HCT116 (cell line): ENCODE data around the gene PRPF6. TPM values are rescaled to one million over a fixed set of nuclear protein-coding genes. Genes with fewer than 3 reads are reported as not detected.

Experiments
- ATAC-seq: fragments of 200-7000 bp; cut with Tn5 transposase; 2 replicates; pipeline ENCODE4 v1.9.1; 2020; ENCODE audit warnings: mild to moderate bottlenecking, moderate library complexity
- BruUV-seq: library from RNA; stranded (reverse); fragments of 400-500 nt; replicated peaks from 2 replicates; lab custom pipeline; 2021; lab: Mats Ljungman, UMichigan
- CTCF ChIA-PET: fragments of 300-600 bp; sonication (Branson Sonifier 250); formaldehyde crosslinking; loops from one replicate; lab custom pipeline; 2021; ENCODE audit warnings: antibody characterized with exemption; lab: Charles Lee
- POLR2A ChIA-PET: fragments of 300-600, 350-600 bp; sonication (Branson Sonifier 250); formaldehyde crosslinking; loops from one replicate; lab custom pipeline; 2021; ENCODE audit warnings: antibody characterized with exemption; lab: Charles Lee
- RAD21 ChIA-PET, 2 experiments: fragments of 300-600 bp; sonication (Branson Sonifier 250); formaldehyde crosslinking; loops; one replicate each; lab custom pipeline; 2023; ENCODE audit warnings: low total read pairs in 2 of 2; ENCODE audit not compliant: uncharacterized antibody in 2 of 2, unreplicated experiment in 2 of 2, low non-redundant PET in 1 of 2; lab: Charles Lee
- DNase-seq: peaks from one replicate; pipeline ENCODE4 v3.0.0-alpha.2; 2010; ENCODE audit warnings: low read depth, low spot score
- H2AFZ ChIP-seq: fragments of 200-600 bp; shearing (Covaris generic), sonication (generic); 2 replicates; pipeline ENCODE4 v1.6.1; 2017; ENCODE audit warnings: low read depth, mixed run types, mixed read lengths, antibody characterized with exemption, low read length; ENCODE audit not compliant: poor library complexity, severe bottlenecking
- H3K27ac ChIP-seq: 2 replicates; pipeline ENCODE4 v1.5.1; 2012; ENCODE audit warnings: low read depth, low read length
- H3K27me3 ChIP-seq: fragments of 200-600 bp; sonication (generic); 2 replicates; pipeline ENCODE4 v1.6.1; 2016; ENCODE audit warnings: mixed run types, low read length, mixed read lengths; ENCODE audit not compliant: insufficient read depth
- H3K36me3 ChIP-seq, 2 experiments: fragments of 200-500 bp in 1 of 2; fragments of 200-600 bp in 1 of 2; sonication (Bioruptor generic) in 1 of 2; sonication (generic) in 1 of 2; 2 replicates each; pipeline versions ENCODE4 v1.5.1 to v1.6.1; 2014 to 2016; ENCODE audit warnings: low read length in 2 of 2, inconsistent platforms in 1 of 2, mixed read lengths in 1 of 2, mixed run types in 1 of 2; ENCODE audit not compliant: insufficient read depth in 2 of 2, control insufficient read depth in 1 of 2
- H3K4me1 ChIP-seq, 2 experiments: fragments of 200-600 bp in 1 of 2; sonication (generic) in 1 of 2; 2 replicates each; pipeline versions ENCODE4 v1.5.1 to v1.6.1; 2012 to 2017; ENCODE audit warnings: low read length in 2 of 2, inconsistent platforms in 1 of 2, mild to moderate bottlenecking in 1 of 2, mixed read lengths in 1 of 2, mixed run types in 1 of 2, moderate library complexity in 1 of 2; ENCODE audit not compliant: insufficient read depth in 2 of 2, control insufficient read depth in 1 of 2
- H3K4me2 ChIP-seq: fragments of 200-600 bp; sonication (generic); 2 replicates; pipeline ENCODE4 v1.6.1; 2017; ENCODE audit warnings: mixed run types, low read length, mixed read lengths
- H3K4me3 ChIP-seq, 2 experiments: fragments of 200-600 bp in 1 of 2; sonication (generic) in 1 of 2; replicated peaks in 1 of 2; 2 replicates each; pipeline ENCODE4 v1.5.1; 2011 to 2016; ENCODE audit warnings: low read length in 2 of 2, control low read depth in 1 of 2, low read depth in 1 of 2, mild to moderate bottlenecking in 1 of 2, mixed read lengths in 1 of 2, mixed run types in 1 of 2
- H3K79me2 ChIP-seq: fragments of 200-600 bp; sonication (generic); 2 replicates; pipeline ENCODE4 v1.6.1; 2017; ENCODE audit warnings: mild to moderate bottlenecking, mixed run types, low read length, moderate library complexity, mixed read lengths; ENCODE audit not compliant: insufficient read depth
- H3K9ac ChIP-seq: fragments of 200-600 bp; sonication (generic); 2 replicates; pipeline ENCODE4 v1.6.1; 2016; ENCODE audit warnings: low read length, mixed read lengths
- H3K9me2 ChIP-seq: fragments of 200-600 bp; sonication (generic), shearing (Covaris generic); 2 replicates; pipeline ENCODE4 v1.6.1; 2017; ENCODE audit warnings: mixed run types, mild to moderate bottlenecking, moderate library complexity; ENCODE audit not compliant: insufficient read depth
- H3K9me3 ChIP-seq, 2 experiments: fragments of 200-500 bp in 1 of 2; fragments of 200-600 bp in 1 of 2; sonication (Bioruptor generic) in 1 of 2; sonication (generic) in 1 of 2; 2 replicates each; pipeline ENCODE4 v1.6.1; 2014 to 2017; ENCODE audit warnings: low read length in 2 of 2, mixed read lengths in 2 of 2, inconsistent platforms in 1 of 2, low read depth in 1 of 2, mild to moderate bottlenecking in 1 of 2, mixed run types in 1 of 2, moderate library complexity in 1 of 2; ENCODE audit not compliant: control insufficient read depth in 1 of 2, insufficient read depth in 1 of 2
- H4K20me1 ChIP-seq: fragments of 200-600 bp; sonication (generic), shearing (Covaris generic); 2 replicates; pipeline ENCODE4 v1.6.1; 2017; ENCODE audit warnings: mixed run types, mild to moderate bottlenecking, moderate library complexity; ENCODE audit not compliant: insufficient read depth
- ATF3 ChIP-seq: IDR thresholded peaks from 2 replicates; pipeline ENCODE4 v1.6.1; 2012
- EGR1 ChIP-seq: IDR thresholded peaks from 2 replicates; pipeline ENCODE4 v1.6.1; 2012; ENCODE audit warnings: low read depth
- ELF1 ChIP-seq: IDR thresholded peaks from 2 replicates; pipeline ENCODE4 v1.6.1; 2012; ENCODE audit warnings: low read depth, borderline replicate concordance
- EZH2 ChIP-seq: fragments of 200-600 bp; sonication (generic); IDR thresholded peaks from 2 replicates; pipeline ENCODE4 v1.6.1; 2017; ENCODE audit warnings: antibody characterized with exemption, mixed run types
- EZH2phosphoT487 ChIP-seq: fragments of 200-600 bp; IDR thresholded peaks from 2 replicates; pipeline ENCODE4 v1.6.1; 2018; ENCODE audit warnings: antibody characterized with exemption, borderline replicate concordance
- JUND ChIP-seq: IDR thresholded peaks from 2 replicates; pipeline ENCODE4 v1.6.1; 2012
- POLR2A ChIP-seq: IDR thresholded peaks from 2 replicates; pipeline ENCODE4 v1.7.0; 2011; ENCODE audit warnings: borderline replicate concordance; ENCODE audit not compliant: insufficient read depth, insufficient read length; ENCODE audit errors: extremely low read depth
- RAD21 ChIP-seq: IDR thresholded peaks from 2 replicates; pipeline ENCODE4 v1.6.1; 2012; ENCODE audit warnings: low read depth, mild to moderate bottlenecking
- SP1 ChIP-seq: IDR thresholded peaks from 2 replicates; pipeline ENCODE4 v1.6.1; 2012; ENCODE audit warnings: low read depth
- TCF7L2 ChIP-seq: IDR thresholded peaks from 2 replicates; pipeline ENCODE4 v1.7.0; 2011; ENCODE audit warnings: borderline replicate concordance, inconsistent platforms; ENCODE audit not compliant: insufficient read depth, insufficient read length; ENCODE audit errors: extremely low read depth
- YY1 ChIP-seq: IDR thresholded peaks from 2 replicates; pipeline ENCODE4 v1.6.1; 2011; ENCODE audit warnings: low read length, low read depth, moderate library complexity, mild to moderate bottlenecking; ENCODE audit not compliant: insufficient replicate concordance; ENCODE audit errors: extremely low read depth
- ZNF274 ChIP-seq: fragments of 200-500 bp; sonication (Bioruptor generic); IDR thresholded peaks from 2 replicates; pipeline ENCODE4 v1.6.1; 2014; ENCODE audit warnings: mild to moderate bottlenecking, low read depth, low read length, inconsistent platforms
- intact Hi-C: fragments of 100-400 bp; cut with micrococcal nuclease; formaldehyde crosslinking; loops from 2 replicates; pipeline ENCODE4 v1.10.0; 2022
- total RNA-seq: library from RNA; stranded (reverse); gene quantifications from one replicate; pipeline ENCODE4 v1.2.1, GENCODE V29; 2021; ENCODE audit not compliant: unreplicated experiment

The PRPF6 gene
- total RNA-seq, 1 experiment from 2014 or later = 74.9 TPM

- RAD21 ChIA-PET = no interaction called here
- Histone ChIP-seq H3K79me2 (no peaks in the 10 kb centered on the region), H3K27ac (peak overlapping the region; percentile 23; the same call in 1 of the 2 replicates), H3K9ac (peak overlapping the region; percentile 51), H2AFZ (no peak overlapping the region), H4K20me1 (no peaks in the 10 kb centered on the region), H3K4me2 (peak overlapping the region; percentile 80), H3K4me3 (peak overlapping the region; percentile 37 to 56), H3K9me2 (no peaks in the 10 kb centered on the region), H3K36me3 (no peaks in the 10 kb centered on the region), H3K4me1 (peaks cover 28 to 38% of the 10 kb centered on the region in 2 experiments), H3K27me3 (no peaks in the 10 kb centered on the region), H3K9me3 (no peaks in the 10 kb centered on the region)
- POLR2A ChIA-PET = no interaction called here
- CTCF ChIA-PET = interaction anchor here (0.8 to 1.0 kb wide), 2 partner anchors 10 to 11 kb away, joined by 3 read pairs; no protein-coding TSS in a partner anchor
- no peak for TF ChIP-seq RAD21
- TF ChIP-seq EZH2phosphoT487 = no peak
- no peak for TF ChIP-seq SP1
- TF ChIP-seq YY1 = no peak
- TF ChIP-seq ELF1 = no peak
- no peak for TF ChIP-seq ZNF274
- no peak for TF ChIP-seq ATF3
- no peak for TF ChIP-seq JUND
- no peak for TF ChIP-seq EGR1
- no peak for TF ChIP-seq EZH2
- no peak for TF ChIP-seq TCF7L2
- TF ChIP-seq POLR2A = no peak
- intact Hi-C loops = loop anchor here (10.0 kb wide), 1 partner anchor 345 kb away; the partner anchor contains the start of genes ARFRP1 and ZGPAT
- no TSS peak for BruUV-seq
- ATAC-seq (peak; percentile 13), DNase-seq (no peak)
Observed at GRCh38 chr20:64049878-64050260, 68.9 kb downstream of the PRPF6 start.
